Cerebellar nuclear complex (tissue), 1 donor: Measurements from ENCODE around the gene VWF.
"Not testable (repeated sequence)": the region's sequence is repeated elsewhere in the genome, so short reads cannot be mapped to it uniquely, and the experiment has no call there.

Source experiments
- DNase-seq, 2 experiments: peaks; one replicate each; lab custom pipeline; 2025; lab: John Stamatoyannopoulos, UW

VWF gene

DNA sequence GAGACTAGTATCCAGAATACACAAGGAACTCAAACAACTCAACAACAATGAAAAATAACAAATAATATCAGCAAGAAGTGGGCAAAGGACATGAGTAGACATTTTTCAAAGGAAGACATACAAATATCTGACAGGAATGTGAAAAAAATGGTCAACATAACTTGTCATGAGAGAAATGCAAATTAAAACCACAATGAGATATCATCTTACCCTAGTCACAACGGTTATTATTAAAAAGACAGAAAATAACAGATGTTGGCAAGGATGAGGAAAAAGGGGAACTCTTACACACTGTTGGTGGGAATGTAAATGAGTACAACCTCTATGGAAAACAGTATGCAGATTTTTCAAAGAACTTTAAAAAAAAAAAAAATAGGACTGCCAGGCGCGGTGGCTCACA is 20.4 kb downstream of the VWF start:
- no peak for DNase-seq

DNA sequence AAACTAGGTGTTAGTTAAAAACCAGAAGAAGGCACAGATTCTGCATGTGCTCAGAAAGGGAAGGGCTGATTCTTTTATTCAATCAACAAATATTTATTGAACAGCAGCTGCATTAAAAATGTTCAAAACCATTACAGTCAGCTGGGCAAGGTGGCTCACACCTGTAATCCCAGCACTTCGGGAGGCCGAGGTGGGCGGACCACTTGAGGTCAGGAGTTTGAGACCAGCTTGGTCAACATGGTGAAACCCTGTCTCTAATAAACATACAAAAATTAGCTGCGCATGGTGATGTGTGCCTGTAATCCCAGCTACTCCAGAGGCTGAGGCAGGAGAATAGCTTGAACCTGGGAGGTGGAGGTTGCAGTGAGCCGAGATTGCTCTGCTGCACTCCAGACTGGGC is 22.4 kb downstream of the VWF start:
- not testable (repeated sequence) for DNase-seq

DNA sequence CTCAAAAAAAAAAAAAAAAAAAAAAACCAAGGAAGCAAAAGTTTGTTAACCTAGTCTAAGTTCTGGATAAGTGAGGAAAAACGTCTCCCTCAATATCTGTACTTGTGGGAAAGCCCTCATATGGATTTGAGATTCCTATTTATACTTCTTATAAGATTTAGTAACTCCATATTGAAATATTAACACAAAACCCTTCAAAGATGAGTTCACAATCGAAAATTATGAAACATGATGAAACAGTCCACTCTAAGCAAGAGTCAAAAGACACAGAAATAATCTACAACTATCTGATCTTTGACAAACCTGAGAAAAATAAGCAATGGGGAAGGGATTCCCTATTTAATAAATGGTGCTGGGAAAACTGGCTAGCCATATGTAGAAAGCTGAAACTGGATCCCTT is 25.2 kb downstream of the VWF start:
- DNase-seq, result no peak

DNA sequence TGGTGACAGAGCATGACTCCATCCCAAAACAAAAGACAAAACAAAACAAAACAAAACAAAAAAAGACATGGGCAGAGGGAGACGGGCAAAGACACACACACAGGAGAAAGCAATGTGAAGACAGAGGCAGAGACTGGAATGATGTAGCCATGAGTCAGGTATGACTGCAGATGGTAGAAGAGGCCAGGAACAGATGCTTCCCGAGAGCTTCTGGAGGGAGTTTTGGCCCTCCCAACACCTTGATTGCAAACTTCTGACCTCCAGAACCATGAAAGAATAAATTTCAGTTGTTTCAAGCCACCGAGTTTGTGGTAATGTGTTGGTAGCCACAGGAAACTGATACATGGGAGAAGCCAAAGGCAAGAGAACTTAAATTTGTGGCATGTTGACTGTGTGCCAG is 27.1 kb downstream of the VWF start:
- no peak for DNase-seq

DNA sequence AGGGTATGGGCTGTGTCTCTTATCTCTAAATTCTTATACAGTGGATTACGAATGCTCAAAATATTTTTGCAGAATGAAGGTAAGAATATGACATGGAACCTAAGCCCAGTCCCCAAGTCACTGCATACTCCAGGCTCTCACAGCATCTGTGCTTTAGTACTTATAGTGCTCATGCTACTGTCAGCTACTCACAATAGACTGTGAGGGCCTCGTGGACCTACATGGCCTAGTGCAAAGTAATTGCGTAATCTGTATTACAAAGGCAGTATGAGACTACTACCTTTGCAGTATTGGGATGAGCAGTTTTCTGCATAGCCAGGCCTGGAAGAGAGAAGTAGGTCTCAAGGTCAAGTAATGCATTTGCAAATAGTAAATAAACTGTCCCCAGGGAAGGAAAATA is 27.9 kb downstream of the VWF start:
- DNase-seq, result no peak

DNA sequence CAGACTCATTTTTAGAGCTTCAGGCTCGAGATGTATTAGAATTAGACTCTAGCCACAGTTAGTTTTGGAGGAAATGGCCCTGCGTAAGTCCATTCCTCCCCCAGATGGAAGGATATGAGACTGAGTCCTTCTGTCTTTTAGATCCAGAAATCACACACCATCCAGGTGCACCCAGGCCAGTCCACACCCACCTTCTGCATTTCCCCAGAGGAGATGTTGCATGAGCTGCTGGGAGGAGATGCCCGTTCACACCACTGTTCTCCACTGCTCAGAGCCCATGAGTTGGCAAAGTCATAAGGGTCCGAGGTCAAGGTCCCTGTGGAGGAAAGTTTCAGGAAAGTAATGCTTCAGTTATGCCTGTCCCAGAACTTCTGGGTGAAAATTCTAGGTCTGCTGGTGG is 29.2 kb downstream of the VWF start:
- no peak for DNase-seq

DNA sequence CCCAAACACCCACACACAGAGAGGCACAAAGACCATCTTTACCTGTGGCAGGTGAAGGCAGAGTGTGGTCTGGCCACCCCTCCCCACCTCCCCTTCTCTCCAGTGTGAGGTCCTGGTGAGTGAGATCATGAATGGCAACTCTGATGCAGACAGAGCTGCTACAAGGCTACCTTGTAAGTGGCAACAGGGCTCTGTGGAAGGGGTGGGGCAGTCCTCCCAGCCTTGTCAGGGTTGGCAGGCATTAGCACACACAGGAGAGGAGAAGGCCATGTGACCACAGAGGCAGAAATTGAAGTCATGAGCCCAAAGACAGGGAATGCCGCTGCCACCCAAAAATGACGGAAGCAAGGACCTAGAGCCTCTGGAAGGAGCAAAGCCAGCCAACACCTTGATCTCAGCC is 30.7 kb downstream of the VWF start:
- no peak for DNase-seq

DNA sequence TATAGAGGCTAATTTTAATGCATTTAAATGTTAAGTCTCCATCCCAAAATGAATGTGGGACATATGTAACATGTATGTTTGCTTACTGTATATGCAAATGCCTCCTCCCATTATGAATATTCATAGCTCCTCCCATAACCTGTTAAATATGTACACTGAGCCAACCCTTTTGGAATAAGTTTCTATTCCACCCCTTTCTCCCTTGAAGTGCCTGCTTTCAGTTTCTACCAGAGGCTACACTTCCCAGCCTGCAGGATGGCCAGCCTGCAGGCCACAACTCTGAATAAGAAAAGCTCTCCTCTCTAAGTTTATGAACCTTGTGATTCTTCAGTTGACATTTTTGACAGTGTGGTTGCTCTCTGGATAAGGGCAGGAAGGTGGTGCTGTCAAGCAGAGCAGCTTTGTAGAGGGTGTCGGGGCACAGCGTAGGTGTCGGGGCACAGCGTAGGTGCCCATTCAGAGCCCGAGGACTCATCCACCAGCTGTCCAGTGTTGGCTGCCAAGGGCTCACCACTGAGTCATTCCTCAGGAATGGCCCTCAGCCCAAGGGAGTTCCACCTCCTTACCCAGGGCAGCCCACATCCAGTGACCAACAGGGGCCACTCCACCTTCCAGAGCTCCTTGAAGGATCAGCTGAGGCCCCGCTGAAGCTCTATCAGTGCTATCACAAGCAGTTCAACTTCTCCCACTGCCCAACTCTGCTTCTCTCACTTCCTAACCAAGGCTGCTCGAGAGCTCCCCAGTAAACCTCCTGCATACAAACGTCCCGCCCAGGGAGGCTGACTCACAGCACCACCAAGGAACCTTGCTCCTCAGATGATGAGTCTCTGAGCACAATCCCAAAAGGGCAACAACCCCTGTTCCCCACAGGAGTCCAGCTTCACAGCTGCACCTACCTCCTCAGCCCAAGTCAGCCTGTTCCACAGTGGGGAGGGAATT is 31.4 kb downstream of the VWF start:
- no peak for DNase-seq

DNA sequence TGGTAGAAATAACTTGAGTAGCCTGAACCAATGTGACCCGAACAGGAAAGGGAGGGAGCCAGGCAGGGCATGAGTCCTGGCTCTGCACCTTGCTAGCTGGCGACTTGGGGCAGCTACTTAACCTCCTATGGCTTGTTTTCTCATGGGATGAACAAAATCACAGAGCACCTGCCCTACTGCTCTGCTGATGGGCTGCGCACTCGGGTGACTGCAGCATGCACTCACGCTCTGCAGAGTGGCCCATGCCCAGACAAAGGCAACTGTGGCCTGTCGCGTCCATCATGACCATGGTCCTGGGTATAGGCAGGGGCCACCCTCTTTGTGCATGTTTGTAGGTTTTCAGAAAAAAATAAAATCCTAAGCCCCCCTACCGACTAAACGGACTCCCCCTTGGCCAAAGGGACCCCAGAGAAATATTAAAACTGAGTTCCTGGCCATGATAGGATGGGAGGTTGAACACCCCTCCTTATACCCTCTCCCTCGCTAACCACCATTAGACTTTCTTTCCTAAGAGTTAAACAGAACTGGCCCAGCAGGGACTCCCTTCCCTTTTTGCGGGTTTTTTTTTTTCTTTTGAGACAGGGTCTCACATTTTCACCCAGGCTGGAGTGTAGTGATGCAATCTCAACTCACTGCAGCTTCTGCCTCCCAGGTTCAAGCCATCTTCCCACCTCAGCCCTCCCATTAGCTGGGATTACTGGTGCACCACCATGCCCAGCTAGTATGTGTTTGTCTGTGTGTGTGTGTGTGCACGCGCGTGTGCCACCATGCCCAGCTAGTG is 32.5 kb downstream of the VWF start:
- no peak for DNase-seq

DNA sequence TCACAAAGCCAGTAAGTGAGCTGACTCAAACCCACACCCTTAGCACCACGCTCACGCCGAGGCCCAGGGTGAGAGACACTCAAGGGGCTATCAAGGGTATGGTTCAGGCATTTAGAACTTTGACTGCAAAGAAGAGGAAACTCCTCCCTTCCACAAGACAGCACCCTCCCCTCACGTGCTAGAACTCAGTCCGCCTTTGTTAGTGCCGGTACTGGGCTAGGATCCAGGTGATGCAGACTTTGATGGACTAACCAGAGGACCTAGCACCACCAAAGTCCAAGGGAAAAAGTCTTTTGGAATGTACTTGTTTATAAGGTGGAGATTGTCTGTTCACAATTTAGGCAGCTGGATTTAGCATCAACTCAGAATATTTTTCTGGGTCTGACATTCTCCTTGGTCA is 33.7 kb downstream of the VWF start:
- no peak for DNase-seq

DNA sequence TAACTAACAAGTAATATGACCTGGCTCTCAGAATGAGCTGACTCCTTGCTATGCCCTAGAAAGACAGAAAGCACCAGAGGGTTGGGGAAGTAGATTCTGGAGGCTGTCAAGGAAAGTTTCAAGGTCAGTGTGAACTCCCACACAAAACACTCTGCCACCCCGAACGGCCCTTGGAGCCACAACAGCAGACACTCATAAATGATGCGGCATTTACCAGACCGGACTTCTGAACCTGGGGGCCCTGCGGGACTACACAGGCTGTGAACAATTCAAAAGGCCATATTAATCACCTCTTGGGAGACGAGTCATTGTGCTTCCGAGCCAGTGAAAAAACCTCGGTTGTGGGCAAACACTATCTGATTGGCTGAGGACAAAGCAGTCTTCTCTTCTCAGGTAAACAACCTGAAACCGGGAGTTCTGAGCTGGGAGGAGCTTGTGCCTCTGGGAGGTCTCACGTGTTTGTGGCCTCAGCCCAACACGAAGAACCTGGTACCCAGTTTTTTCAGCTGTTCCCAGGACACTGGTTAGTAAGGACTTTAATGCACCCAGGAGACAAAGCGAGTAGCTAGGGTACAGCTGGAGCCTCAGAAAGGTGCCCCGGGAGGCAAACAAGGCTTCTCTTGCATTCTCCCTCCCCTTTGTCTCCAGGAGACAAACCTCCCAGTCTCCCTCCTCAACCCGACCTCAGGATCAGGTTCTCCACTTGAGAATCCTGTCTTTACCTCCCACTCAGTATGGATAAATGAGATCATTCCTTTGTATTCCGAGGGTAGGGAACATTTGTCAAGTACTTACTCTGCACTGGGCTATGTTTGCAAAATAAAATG is 35.3 kb downstream of the VWF start:
- no peak for DNase-seq

DNA sequence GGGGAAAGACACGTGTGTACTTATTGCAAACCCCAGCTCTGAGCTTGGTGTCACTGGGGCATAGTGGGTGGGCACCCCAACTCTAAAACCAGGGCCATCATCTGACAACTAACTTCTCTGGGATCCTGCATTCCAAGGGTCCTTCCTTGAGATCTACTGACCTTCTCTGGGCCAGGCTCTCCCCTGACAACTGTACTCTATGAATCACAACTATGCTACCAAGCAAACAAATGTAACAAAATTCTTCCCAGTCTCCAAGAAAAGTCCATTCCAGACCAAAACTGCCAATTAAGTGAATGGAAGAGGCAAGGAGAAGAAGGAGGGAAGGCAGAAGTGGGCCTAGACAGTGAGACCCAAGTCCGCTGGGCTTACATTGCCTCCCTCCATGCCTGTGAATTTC is 38.2 kb downstream of the VWF start:
- DNase-seq, result no peak

DNA sequence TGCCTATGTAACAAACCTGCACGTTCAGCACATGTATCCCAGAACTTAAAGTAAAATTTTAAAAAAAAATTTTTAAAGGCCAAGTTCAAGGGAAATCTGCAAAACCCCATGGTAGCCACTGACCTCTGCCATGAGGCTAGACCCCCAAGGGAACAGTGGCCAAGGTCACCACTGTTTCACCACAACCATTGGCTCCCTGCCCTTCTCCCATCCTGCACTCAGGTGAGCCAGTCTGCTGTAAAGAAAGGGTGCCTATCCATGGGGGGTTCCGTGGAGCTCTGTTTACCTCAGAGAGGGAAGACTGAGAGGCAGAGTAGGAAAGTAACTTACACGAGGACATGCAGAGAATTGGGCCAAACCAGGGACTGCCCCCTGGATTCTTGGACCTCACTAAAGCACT is 38.6 kb downstream of the VWF start:
- DNase-seq, result no peak

DNA sequence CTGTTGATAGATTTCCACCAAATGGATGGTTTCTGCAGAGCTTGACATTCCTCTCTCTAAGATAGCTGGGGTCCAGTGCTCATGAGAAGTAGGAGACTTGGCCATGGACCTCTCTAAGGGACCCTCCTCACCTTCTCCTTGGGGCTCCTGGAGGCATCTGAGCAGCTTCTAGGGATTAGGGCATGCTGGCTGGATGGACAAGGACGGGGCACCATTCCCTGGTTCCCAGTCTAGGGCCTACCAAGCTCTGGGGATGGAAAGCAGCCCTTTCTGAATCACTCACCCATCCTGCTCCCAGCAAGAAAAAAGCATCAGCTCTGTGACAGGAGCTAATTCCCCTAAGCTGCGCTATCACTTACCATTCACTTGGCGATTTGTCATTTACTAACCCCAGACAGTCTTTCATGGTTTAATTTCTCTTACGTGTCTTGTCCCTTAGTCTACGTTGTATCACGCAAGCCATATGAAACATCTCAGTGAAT is 39.5 kb downstream of the VWF start:
- DNase-seq, result no peak

DNA sequence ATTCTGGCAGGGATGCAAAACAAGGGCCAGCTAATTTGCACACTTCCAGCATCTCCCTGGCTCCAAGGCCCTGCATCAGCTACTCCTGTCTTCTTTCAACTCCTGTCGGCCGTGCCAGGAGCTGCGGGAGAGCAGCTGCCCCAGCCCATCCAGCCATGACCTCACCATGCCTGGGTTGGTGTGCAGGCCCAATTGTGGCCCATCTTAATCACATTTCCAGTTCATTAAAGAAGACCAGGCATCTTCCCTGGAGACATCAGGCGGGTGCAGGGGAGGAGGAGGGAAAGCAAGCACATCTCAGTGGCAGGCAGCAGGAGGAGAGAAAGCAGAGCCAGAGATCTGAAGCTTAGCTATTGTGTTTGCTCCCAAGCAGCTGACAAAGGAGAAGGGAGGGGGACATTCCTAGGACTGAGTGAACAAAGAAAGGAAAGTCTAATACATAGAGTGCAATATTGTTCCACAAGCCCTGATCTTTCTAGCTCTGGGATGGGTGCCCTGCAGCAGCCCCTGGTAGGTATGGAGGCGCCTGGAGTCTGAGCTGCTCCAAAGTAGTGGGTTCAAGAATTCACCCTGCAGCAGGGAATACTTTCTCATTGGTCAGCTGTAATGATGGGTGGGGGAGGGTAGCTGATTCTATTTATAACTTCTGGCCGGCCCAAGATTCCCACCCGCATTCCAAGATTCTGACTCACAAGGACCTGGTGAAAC is 40.1 kb downstream of the VWF start:
- DNase-seq, result no peak

DNA sequence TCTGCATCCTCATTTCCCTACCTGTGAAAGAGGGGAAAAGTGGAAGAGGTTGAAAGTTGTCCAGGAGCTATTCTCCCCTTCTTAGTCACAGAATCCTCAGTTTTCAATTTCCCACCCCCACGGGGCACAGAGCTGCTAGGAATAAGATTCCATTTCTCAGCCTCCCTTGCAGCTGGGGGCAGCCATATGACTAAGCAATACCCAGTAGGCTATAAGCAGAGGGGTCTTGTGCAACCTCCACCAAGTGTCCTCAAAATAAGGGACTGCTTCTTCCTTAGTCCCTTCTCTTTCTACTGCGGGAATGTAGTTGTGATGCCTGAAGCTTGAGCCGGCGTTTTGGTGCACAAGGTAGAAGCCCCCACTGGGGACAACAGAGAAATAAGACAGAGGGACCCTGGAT is 40.9 kb downstream of the VWF start:
- DNase-seq, result no peak

DNA sequence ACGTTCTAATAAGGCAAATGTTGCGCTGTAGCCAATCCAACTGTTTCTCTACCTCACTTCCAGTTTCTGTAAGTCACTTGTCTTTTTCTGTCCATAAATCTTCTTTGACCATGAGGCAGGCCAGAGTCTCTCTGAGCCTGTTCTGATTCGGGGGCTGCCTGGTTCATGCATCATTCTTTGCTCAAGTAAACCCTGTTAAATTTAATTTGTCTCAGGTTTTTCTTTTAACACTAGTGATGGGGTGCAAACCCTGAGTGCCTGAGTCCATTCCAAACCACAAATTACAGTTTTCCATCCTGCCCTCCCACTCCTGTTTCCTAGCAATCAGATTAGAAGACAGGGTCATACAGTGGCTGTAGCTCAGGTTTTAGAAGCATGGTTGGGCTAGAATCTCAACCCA is 41.9 kb downstream of the VWF start:
- no peak for DNase-seq

DNA sequence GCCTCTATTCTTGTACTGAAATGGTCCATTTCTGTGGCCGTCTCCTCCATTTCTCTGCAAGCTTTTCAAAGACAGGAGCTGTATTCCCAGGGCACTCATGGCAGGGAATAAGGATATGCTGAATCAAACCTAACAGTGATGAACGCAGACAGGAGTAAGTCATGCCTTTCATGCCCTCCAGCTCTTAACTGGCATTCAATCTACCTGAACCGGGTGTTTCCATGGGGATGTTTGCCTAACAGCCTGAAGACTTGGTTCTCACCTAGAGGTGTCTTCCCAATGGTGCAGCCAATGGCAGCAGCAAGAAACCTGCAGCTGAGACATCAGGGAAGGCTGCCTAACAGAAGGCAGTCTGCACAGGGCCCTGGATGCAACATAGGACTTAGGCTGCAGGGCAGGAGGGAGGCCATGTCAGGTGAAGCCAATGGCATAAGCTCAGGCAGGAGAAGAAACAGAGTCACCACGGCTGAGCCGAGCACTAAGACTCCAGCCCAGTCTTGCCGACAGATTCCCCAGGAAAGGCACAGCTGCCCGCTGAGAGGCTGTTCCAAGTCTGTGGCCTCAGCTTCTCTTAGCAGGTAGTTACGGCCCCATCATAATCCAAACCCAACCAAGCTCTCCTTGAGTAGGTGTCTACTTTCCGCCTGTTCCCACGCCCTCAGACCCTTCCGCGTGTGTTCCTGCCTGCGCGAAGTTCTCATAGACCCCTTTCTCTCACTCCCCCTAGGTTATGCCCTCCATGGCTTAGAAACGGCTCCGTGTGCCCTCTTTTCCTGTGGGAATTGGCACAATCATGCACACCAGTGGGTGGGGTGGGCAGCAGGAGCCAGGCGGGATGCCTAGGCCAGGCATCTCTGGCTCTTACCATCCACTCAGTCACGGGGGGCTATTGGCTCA is 44.1 kb downstream of the VWF start:
- no peak for DNase-seq

DNA sequence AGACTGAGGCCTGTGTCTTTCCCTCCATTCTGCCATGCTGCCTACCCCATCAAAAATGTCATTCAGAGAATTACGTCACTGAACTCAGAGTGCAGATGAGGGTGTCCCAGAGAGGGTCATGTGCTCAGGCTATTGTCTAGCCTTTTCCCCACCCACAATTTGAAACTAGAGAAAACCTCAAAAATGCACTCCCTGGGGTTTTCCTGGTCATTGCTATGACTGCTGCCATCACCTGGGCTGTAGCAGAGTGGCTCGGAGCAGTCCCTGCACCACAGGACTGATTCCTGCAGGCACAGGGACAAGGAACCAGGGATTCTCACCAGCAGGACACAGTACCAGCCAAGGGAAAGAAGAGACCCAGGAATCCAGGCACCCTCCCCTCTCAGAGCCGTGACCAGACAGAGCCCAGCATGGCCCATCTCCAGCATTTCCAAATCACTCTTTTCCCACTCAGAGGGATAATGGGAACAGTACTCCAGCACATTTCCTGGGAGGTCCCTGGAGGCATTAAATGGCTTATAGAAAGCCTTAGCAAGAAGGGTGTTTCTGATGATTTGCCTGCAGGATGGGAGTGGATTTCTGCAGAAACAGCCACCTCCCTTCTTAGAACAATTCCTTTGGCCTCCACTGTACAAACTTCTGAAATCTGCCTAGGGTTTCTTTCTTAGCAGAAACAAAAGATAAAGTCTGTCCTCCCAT is 45.9 kb downstream of the VWF start:
- DNase-seq, result no peak

DNA sequence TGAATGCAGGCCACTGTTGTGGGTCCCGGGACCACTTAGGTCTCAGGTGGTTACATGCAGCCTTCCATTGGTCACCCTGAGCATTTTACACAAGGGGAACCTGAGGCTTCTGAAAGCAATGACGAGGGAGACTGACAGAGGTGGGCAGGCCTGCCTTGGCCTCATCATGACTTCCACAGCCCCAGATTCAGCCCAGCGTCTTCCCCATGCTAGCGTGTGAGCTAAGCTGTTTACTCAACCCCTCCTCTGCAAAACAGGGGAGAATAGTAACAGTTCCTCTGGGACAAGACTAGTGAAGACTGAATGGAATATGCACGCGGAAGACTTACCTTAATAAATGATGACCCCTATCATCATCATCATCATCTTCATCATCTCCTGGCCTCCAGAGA is 46.8 kb downstream of the VWF start:
- no peak for DNase-seq
